ENCODE results near the gene ATP2B2. TPM values are rescaled to one million over a fixed set of nuclear protein-coding genes. Genes with fewer than 3 reads are reported as not detected.

ATP2B2 gene
- polyA plus RNA-seq, 2 of the 4 experiments (the other 2 are of a cell fraction): 0.03 to 0.04 TPM

GRCh38 chr3:10426346-10427220, 78.8 kb downstream of the ATP2B2 start:
- TF ChIP-seq MAZ (IDR thresholded peaks at IDR 0.05; ENCODE audit: borderline replicate concordance, low read depth, low read length) (no peak), EHMT2 (IDR thresholded peaks at IDR 0.05; ENCODE audit: low read depth) (no peak), E2F6 (IDR thresholded peaks at IDR 0.05; ENCODE audit: borderline replicate concordance, low read depth) (no peak), FOSL2 (IDR thresholded peaks at IDR 0.05) (no peak), FOSL2 (CRISPR knock-in tag; IDR thresholded peaks at IDR 0.05) (no peak), RFX5 (IDR thresholded peaks at IDR 0.05) (no peak), EHF (CRISPR knock-in tag; IDR thresholded peaks at IDR 0.05) (no peak), BHLHE40 (IDR thresholded peaks at IDR 0.05; ENCODE audit: low read depth, low read length) (no peak), POLR2A (IDR thresholded peaks at IDR 0.05; ENCODE audit: low read length) (no peak), ZNF302 (CRISPR knock-in tag; IDR thresholded peaks at IDR 0.05) (no peak), HES2 (IDR thresholded peaks at IDR 0.05) (no peak), SMC3 (IDR thresholded peaks at IDR 0.05) (no peak), NPAS2 (CRISPR knock-in tag; IDR thresholded peaks at IDR 0.05; ENCODE audit: borderline replicate concordance) (no peak), KDM1A (IDR thresholded peaks at IDR 0.05; ENCODE audit: low read depth) (no peak), FOXS1 (CRISPR knock-in tag; IDR thresholded peaks at IDR 0.05) (no peak), ELK1 (IDR thresholded peaks at IDR 0.05; ENCODE audit: low read depth, low read length) (no peak), HEYL (CRISPR knock-in tag; IDR thresholded peaks at IDR 0.05) (no peak), HOXA7 (CRISPR knock-in tag; IDR thresholded peaks at IDR 0.05) (no peak), RNF2 (IDR thresholded peaks at IDR 0.05; ENCODE audit: borderline replicate concordance, low read depth) (no peak), JUN (IDR thresholded peaks at IDR 0.05) (no peak)
- H3K27ac ChIP-seq: no peak overlapping the region
- H3K4me3 ChIP-seq: no peak overlapping the region
- DNase-seq (ENCODE audit: low read depth in 1 of 2, low spot score in 1 of 2) (no peak), FAIRE-seq (no peak), ATAC-seq (no peak)
- ChIA-PET POLR2A (no interaction called here), CTCF (interaction anchor here (1.5 to 2.0 kb wide), 3 partner anchors 8 to 312 kb away, joined by 4 to 7 read pairs (median 4); no protein-coding TSS in a partner anchor)
- H3K9me3 ChIP-seq: no peaks in the 10 kb centered on the region
- no peaks in the 10 kb centered on the region for H3K4me1 ChIP-seq
- WGBS (ENCODE audit: missing lambda C conversion rate): 48% methylated on average over 15 of the region's 15 CpGs
- H3K4me2 ChIP-seq: no peak overlapping the region

- no peak overlapping the region for H3K27ac ChIP-seq
- no peak overlapping the region for H3K4me2 ChIP-seq
- ATAC-seq (no peak), DNase-seq (ENCODE audit: low read depth in 1 of 2, low spot score in 1 of 2) (no peak), FAIRE-seq (no peak)
- H3K4me3 ChIP-seq: no peak overlapping the region
- 46% methylated on average over 14 of the region's 14 CpGs for WGBS (ENCODE audit: missing lambda C conversion rate)
- no peaks in the 10 kb centered on the region for H3K4me1 ChIP-seq
- ChIA-PET POLR2A (no interaction called here), CTCF (interaction anchor here (0.8 to 1.1 kb wide), 2 partner anchors 80 to 315 kb away, joined by 3 read pairs; no protein-coding TSS in a partner anchor)
- no peaks in the 10 kb centered on the region for H3K9me3 ChIP-seq
- TF ChIP-seq MAFK (IDR thresholded peaks at IDR 0.05; ENCODE audit: partially characterized antibody) (no peak), TFCP2L1 (CRISPR knock-in tag; IDR thresholded peaks at IDR 0.05) (no peak), ZNF302 (CRISPR knock-in tag; IDR thresholded peaks at IDR 0.05) (no peak), KDM1A (IDR thresholded peaks at IDR 0.05; ENCODE audit: low read depth) (no peak), HDAC2 (IDR thresholded peaks at IDR 0.05) (no peak), PHF8 (IDR thresholded peaks at IDR 0.05; ENCODE audit: borderline replicate concordance, low read depth) (no peak), ELK1 (IDR thresholded peaks at IDR 0.05; ENCODE audit: low read depth, low read length) (no peak), FOSL2 (IDR thresholded peaks at IDR 0.05) (no peak), FOSL2 (CRISPR knock-in tag; IDR thresholded peaks at IDR 0.05) (no peak), HOXA7 (CRISPR knock-in tag; IDR thresholded peaks at IDR 0.05) (no peak), MAZ (IDR thresholded peaks at IDR 0.05; ENCODE audit: borderline replicate concordance, low read depth, low read length) (no peak), POLR2A (IDR thresholded peaks at IDR 0.05; ENCODE audit: low read length) (no peak), ZSCAN20 (CRISPR knock-in tag; IDR thresholded peaks at IDR 0.05) (no peak), CEBPB (IDR thresholded peaks at IDR 0.05) (no peak), CTCF (IDR thresholded peaks at IDR 0.05) (no peak), RFX5 (IDR thresholded peaks at IDR 0.05) (no peak), NR3C1 (IDR thresholded peaks at IDR 0.05) (no peak), HMGXB4 (CRISPR knock-in tag; IDR thresholded peaks at IDR 0.05; ENCODE audit: borderline replicate concordance) (no peak)
These were observed 82.1 kb downstream of the ATP2B2 start for GRCh38 chr3:10423171-10423882.
